ENCODE data around the gene BMPER. TPM values are rescaled to one million over a fixed set of nuclear protein-coding genes. Genes with fewer than 3 reads are reported as not detected.

BMPER gene
- total and polyA plus RNA-seq, 2 of the 8 experiments (the other 6 are each of a cell fraction or from before 2014, with no cell fraction given) = 0.33 to 0.69 TPM

DNA sequence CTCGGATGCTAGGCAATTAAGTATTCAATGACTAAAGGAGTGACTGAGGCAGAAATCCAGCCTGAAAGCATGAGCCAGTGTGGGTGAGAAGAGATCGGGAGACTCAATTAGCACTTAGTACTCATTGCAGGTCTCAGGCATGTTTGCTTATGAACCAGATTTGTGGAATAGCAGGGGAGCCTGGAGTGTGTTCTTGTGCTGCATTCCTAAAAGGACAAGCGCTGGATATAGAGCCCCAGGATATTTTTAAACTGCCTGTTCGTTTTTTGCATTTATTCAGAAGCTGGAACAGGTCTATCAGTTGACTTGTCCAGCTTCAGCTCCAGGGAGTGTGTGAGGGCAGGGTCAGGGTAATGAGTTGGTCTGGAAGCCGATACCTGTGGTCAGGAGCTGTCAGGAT lies 120.3 kb downstream of the BMPER start:
- 86% methylated on average over 5 of the region's 5 CpGs; no CpG with 5 or more reads in 1 of the 2 experiments for WGBS, 2 experiments (ENCODE audit: extremely low coverage in 1 of 2, insufficient coverage in 1 of 2, insufficient read length in 1 of 2, insufficient replicate concordance in 2 of 2, low coverage in 1 of 2, low lambda C conversion rate in 2 of 2, missing lambda C conversion rate in 1 of 2)
- H3K4me3 ChIP-seq (ENCODE audit: extremely low read depth in 1 of 4, insufficient read depth in 2 of 4, low read depth in 3 of 4, low read length in 4 of 4) = no peak overlapping the region
- ChIA-PET CTCF (ENCODE audit: partially characterized antibody) (interaction anchor here (0.6 to 1.4 kb wide), 4 partner anchors 12 to 1610 kb away, joined by 3 read pairs; no protein-coding TSS in a partner anchor), POLR2A (ENCODE audit: partially characterized antibody) (interaction anchor here (1.4 kb wide), 1 partner anchor 12 kb away, joined by 6 read pairs; no protein-coding TSS in a partner anchor)
- no peak overlapping the region for H3K56ac ChIP-seq (replicated peaks; ENCODE audit: insufficient read length, low read depth, low read length)
- no peak overlapping the region for H2AFZ ChIP-seq (ENCODE audit: low read length)
- no peaks in the 10 kb centered on the region for H3K27me3 ChIP-seq (replicated peaks in 1 of 4; ENCODE audit: control insufficient read depth in 3 of 4, extremely low read depth in 1 of 4, insufficient read depth in 3 of 4, low read length in 3 of 4)
- no peak overlapping the region for H4K5ac ChIP-seq (ENCODE audit: insufficient read length, low read depth, low read length)
- H2BK20ac ChIP-seq (ENCODE audit: low read length) = no peak overlapping the region
- FAIRE-seq (no peak), DNase-seq (ENCODE audit: low read depth in 1 of 2, low spot score in 2 of 2) (no peak)
- no peak overlapping the region for H2AK5ac ChIP-seq (ENCODE audit: low read depth, low read length)
- H3K23me2 ChIP-seq (ENCODE audit: low read depth, low read length) = no peaks in the 10 kb centered on the region
- no peak overlapping the region for H3K4ac ChIP-seq (replicated peaks; ENCODE audit: insufficient read length, low read depth, low read length)
- H3K79me1 ChIP-seq (ENCODE audit: low read depth, low read length) = no peaks in the 10 kb centered on the region
- H2BK5ac ChIP-seq (ENCODE audit: low read depth, low read length) = no peak overlapping the region
- no peak overlapping the region for H3K23ac ChIP-seq (ENCODE audit: insufficient read length)
- no peaks in the 10 kb centered on the region for H3K36me3 ChIP-seq (ENCODE audit: control insufficient read depth in 2 of 4, insufficient read depth in 4 of 4, low read length in 3 of 4)
- no peak overlapping the region for H3K14ac ChIP-seq (ENCODE audit: insufficient read length)
- no peak overlapping the region for H2BK12ac ChIP-seq (ENCODE audit: low read depth, low read length)
- H4K20me1 ChIP-seq (replicated peaks in 1 of 2; ENCODE audit: control insufficient read depth in 1 of 2, insufficient read depth in 2 of 2, low read length in 2 of 2) = no peaks in the 10 kb centered on the region
- H3K4me2 ChIP-seq (ENCODE audit: insufficient read depth in 1 of 2, low read depth in 2 of 2, low read length in 2 of 2) = no peak overlapping the region
- no peaks in the 10 kb centered on the region for H3K4me1 ChIP-seq (replicated peaks in 1 of 4; ENCODE audit: control insufficient read depth in 3 of 4, insufficient read depth in 4 of 4, low read length in 3 of 4)
- H3K9ac ChIP-seq (replicated peaks in 1 of 4; ENCODE audit: extremely low read depth in 1 of 4, low read depth in 3 of 4, low read length in 3 of 4) = no peak overlapping the region
- no peak overlapping the region for H4K91ac ChIP-seq (replicated peaks; ENCODE audit: insufficient read length, low read length)
- H3K79me2 ChIP-seq (ENCODE audit: control insufficient read depth in 1 of 2, insufficient read depth in 2 of 2, low read length in 2 of 2) = no peaks in the 10 kb centered on the region
- H2BK15ac ChIP-seq (ENCODE audit: low read length) = no peak overlapping the region
- no peak overlapping the region for H3K18ac ChIP-seq (ENCODE audit: extremely low read depth, low read length)
- H4K8ac ChIP-seq (ENCODE audit: extremely low read depth, insufficient read depth, low read length) = no peak overlapping the region
- no peak overlapping the region for H2BK120ac ChIP-seq (replicated peaks; ENCODE audit: low read depth, low read length)
- no peaks in the 10 kb centered on the region for H3K9me3 ChIP-seq (ENCODE audit: insufficient read depth in 2 of 2, low read depth in 1 of 2, low read length in 1 of 2)
- H3K27ac ChIP-seq (ENCODE audit: low read depth, low read length) = no peak overlapping the region
- no peak for TF ChIP-seq CTBP2 (IDR thresholded peaks at IDR 0.05; ENCODE audit: borderline replicate concordance, insufficient read depth, insufficient read length, low read length)
- TF ChIP-seq RBBP5 (IDR thresholded peaks at IDR 0.05; ENCODE audit: borderline replicate concordance, low read depth, low read length) = no peak
- TF ChIP-seq, protein P1, sequence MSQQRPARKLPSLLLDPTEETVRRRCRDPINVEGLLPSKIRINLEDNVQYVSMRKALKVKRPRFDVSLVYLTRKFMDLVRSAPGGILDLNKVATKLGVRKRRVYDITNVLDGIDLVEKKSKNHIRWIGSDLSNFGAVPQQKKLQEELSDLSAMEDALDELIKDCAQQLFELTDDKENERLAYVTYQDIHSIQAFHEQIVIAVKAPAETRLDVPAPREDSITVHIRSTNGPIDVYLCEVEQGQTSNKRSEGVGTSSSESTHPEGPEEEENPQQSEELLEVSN (IDR thresholded peaks at IDR 0.05) = no peak
- no peak for TF ChIP-seq KDM4A (IDR thresholded peaks at IDR 0.05; ENCODE audit: low read depth, low read length, severe bottlenecking)
- TF ChIP-seq, protein P2, sequence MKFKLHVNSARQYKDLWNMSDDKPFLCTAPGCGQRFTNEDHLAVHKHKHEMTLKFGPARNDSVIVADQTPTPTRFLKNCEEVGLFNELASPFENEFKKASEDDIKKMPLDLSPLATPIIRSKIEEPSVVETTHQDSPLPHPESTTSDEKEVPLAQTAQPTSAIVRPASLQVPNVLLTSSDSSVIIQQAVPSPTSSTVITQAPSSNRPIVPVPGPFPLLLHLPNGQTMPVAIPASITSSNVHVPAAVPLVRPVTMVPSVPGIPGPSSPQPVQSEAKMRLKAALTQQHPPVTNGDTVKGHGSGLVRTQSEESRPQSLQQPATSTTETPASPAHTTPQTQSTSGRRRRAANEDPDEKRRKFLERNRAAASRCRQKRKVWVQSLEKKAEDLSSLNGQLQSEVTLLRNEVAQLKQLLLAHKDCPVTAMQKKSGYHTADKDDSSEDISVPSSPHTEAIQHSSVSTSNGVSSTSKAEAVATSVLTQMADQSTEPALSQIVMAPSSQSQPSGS (IDR thresholded peaks at IDR 0.05; ENCODE audit: low read length) = no peak
- no peak for TF ChIP-seq SP4 (IDR thresholded peaks at IDR 0.05; ENCODE audit: low read length)
- TF ChIP-seq, protein P3, sequence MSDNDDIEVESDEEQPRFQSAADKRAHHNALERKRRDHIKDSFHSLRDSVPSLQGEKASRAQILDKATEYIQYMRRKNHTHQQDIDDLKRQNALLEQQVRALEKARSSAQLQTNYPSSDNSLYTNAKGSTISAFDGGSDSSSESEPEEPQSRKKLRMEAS (IDR thresholded peaks at IDR 0.05) = no peak
- no peak for TF ChIP-seq GABPA (IDR thresholded peaks at IDR 0.05; ENCODE audit: borderline replicate concordance, insufficient read depth, low read length)

Measured in H1 (cell line).